HepG2 (cell line): ENCODE measurements around the gene NOVA2. TPM values are rescaled to one million over a fixed set of nuclear protein-coding genes. Genes with fewer than 3 reads are reported as not detected.
A peak's percentile ranks its signal among the peaks of the same experiment; 100 is the strongest.

ENCODE experiments used
- AGO1 ChIP-seq: fragments of 200-400 bp; formaldehyde crosslinking; IDR thresholded peaks from 2 replicates; pipeline ENCODE4 v1.6.1; 2017; ENCODE audit warnings: mild to moderate bottlenecking, low read depth, low read length, moderate library complexity; ENCODE audit not compliant: poor library complexity, severe bottlenecking
- ATF6 ChIP-seq: sonication (generic); formaldehyde crosslinking; conservative IDR thresholded peaks from 2 replicates; pipeline ENCODE4 v1.4.0; 2020; ENCODE audit warnings: missing genetic modification reagents
- CCAR2 ChIP-seq: fragments of 200-400 bp; formaldehyde crosslinking; optimal IDR thresholded peaks from 2 replicates; pipeline ENCODE3; 2018; ENCODE audit warnings: low read depth, mild to moderate bottlenecking, low read length, moderate library complexity
- E2F1 ChIP-seq: sonication (generic); formaldehyde crosslinking; IDR thresholded peaks from 2 replicates; pipeline ENCODE4 v1.5.0; 2020; ENCODE audit warnings: missing genetic modification reagents
- EZH2 ChIP-seq: conservative IDR thresholded peaks from 2 replicates; pipeline ENCODE4 v1.6.1; 2012; ENCODE audit warnings: mild to moderate bottlenecking, low read depth, low read length, moderate library complexity
- HMGA1 ChIP-seq: sonication (generic); formaldehyde crosslinking; conservative IDR thresholded peaks from 2 replicates; pipeline ENCODE4 v1.4.0; 2020; ENCODE audit warnings: missing genetic modification reagents
- HNF1A ChIP-seq, 2 experiments: sonication (generic) in 1 of 2; formaldehyde crosslinking in 1 of 2; IDR thresholded peaks; 2 replicates each; pipeline versions ENCODE4 v1.4.0 to v1.6.1; 2016 to 2020; ENCODE audit warnings: borderline replicate concordance in 1 of 2, low read depth in 1 of 2, mild to moderate bottlenecking in 1 of 2, missing genetic modification reagents in 1 of 2
- HOXA5 ChIP-seq: sonication (generic); formaldehyde crosslinking; IDR thresholded peaks from 2 replicates; pipeline ENCODE4 v1.4.0; 2020; ENCODE audit warnings: missing genetic modification reagents
- SALL2 ChIP-seq: sonication (generic); formaldehyde crosslinking; IDR thresholded peaks from 2 replicates; pipeline ENCODE4 v1.8.1; 2023; ENCODE audit warnings: mild to moderate bottlenecking, missing genetic modification reagents, inconsistent platforms
- TARDBP ChIP-seq: sonication (generic); formaldehyde crosslinking; IDR thresholded peaks from 2 replicates; pipeline ENCODE4 v1.8.0; 2022; ENCODE audit warnings: mild to moderate bottlenecking, missing genetic modification reagents
- TBX2 ChIP-seq: sonication (generic); formaldehyde crosslinking; IDR thresholded peaks from 2 replicates; pipeline ENCODE4 v1.5.0; 2020; ENCODE audit warnings: missing genetic modification reagents, mild to moderate bottlenecking, borderline replicate concordance
- ZMYM3 ChIP-seq: sonication (generic); formaldehyde crosslinking; IDR thresholded peaks from 2 replicates; pipeline ENCODE4 v1.5.1; 2020; ENCODE audit warnings: mild to moderate bottlenecking, missing genetic modification reagents
- ZNF557 ChIP-seq: sonication (generic); formaldehyde crosslinking; IDR thresholded peaks from 2 replicates; pipeline ENCODE4 v1.4.0; 2020; ENCODE audit warnings: missing genetic modification reagents
- ZNF562 ChIP-seq: sonication (generic); formaldehyde crosslinking; IDR thresholded peaks from 2 replicates; pipeline ENCODE4 v1.8.0; 2022; ENCODE audit warnings: missing genetic modification reagents, borderline replicate concordance
- polyA plus RNA-seq, 8 experiments: library from polyadenylated mRNA; depleted of rRNA in 3 of 8; stranded (reverse) in 7 of 8; unstranded in 1 of 8; fragments of >200 nt; fragmentation: Illumina TruSeq in 4 of 8; extraction: Trizol in 4 of 8; gene quantifications; 2 replicates each; pipeline versions ENCODE4 v1.2.1 to v1.2.3, GENCODE V29; 2011 to 2016; ENCODE audit warnings: low read depth in 4 of 8, missing spikeins in 1 of 8, mixed read lengths in 1 of 8; ENCODE audit not compliant: insufficient read depth in 1 of 8
- total RNA-seq, 5 experiments: library from RNA; depleted of rRNA; stranded (reverse); fragments of >200 nt; fragmentation: Illumina TruSeq; extraction: Trizol; gene quantifications; 2 replicates each; pipeline ENCODE4 v1.2.3, GENCODE V29; 2016; ENCODE audit warnings: low read depth in 1 of 5
- TF ChIP-seq, protein P1 (sequence below): fragments of 450-650 bp; IDR thresholded peaks from 2 replicates; pipeline ENCODE4 v1.6.1; 2017; ENCODE audit warnings: mild to moderate bottlenecking
- TF ChIP-seq, protein P2 (sequence below): IDR thresholded peaks from 2 replicates; pipeline ENCODE4 v1.6.1; 2016; ENCODE audit warnings: missing compliant biosample characterization, missing genetic modification reagents, borderline replicate concordance

Gene NOVA2
- total and polyA plus RNA-seq, 2 of the 13 experiments (the other 11 are each of a cell fraction or from before 2014, with no cell fraction given) = not detected

DNA sequence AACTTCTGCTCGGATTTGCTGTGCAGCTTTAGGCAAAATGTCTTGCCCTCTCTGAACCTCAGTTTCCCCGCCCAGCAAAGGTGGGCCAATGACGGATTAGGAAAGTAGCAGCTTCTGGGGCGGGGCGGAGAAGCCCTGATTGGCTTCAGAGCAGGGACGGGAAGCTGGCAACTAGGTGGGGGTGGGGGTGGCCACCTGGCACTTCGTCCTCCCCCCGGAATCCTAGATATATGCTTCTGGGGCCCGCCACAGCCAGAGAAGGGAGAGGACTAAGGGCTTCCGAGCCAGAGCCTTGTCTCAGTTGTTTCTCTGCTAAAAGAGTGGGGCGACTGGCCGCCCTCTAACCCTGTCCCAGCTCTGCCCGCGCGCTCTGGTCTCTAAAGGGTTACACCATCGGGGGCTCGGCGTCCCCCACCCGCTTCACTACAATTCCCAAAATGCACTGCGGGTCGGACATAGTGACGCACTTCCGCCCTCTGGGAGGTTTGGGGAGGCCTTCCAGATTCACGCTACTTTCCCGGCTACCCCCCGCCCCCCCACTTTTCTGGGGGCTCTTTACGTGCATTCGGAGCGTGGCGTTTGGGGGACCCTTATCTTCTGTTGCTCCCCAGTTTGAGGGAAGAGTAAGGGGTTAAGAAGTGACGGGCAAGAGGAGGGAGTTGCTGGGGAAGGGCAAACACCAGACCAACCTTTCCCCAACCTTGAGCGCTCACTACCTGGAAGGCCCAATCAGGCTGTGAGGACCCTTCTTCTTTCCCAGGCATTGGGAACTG lies 87.1 kb downstream of the NOVA2 start (continued):
- TF ChIP-seq HNF1A (IDR thresholded peaks at IDR 0.05; ENCODE audit: low read depth) (peak; percentile 61), HNF1A (CRISPR knock-in tag; IDR thresholded peaks at IDR 0.05; ENCODE audit: borderline replicate concordance) (peak; percentile 25; the same call in 1 of the 2 replicates), ATF6 (CRISPR knock-in tag) (no peak), SALL2 (CRISPR knock-in tag) (peak; percentile 81), AGO1 (peak; percentile 95), TARDBP (CRISPR knock-in tag) (peak; percentile 30; the same call in 1 of the 2 replicates), HMGA1 (CRISPR knock-in tag) (no peak), ZNF557 (CRISPR knock-in tag) (no peak), E2F1 (CRISPR knock-in tag) (no peak), EZH2 (no peak), HOXA5 (CRISPR knock-in tag) (no peak; the same call in 1 of the 2 replicates), TBX2 (CRISPR knock-in tag) (peak; percentile 50), ZMYM3 (CRISPR knock-in tag) (peak; percentile 98), ZNF562 (no peak), CCAR2 (no peak)
- TF ChIP-seq, protein P1, sequence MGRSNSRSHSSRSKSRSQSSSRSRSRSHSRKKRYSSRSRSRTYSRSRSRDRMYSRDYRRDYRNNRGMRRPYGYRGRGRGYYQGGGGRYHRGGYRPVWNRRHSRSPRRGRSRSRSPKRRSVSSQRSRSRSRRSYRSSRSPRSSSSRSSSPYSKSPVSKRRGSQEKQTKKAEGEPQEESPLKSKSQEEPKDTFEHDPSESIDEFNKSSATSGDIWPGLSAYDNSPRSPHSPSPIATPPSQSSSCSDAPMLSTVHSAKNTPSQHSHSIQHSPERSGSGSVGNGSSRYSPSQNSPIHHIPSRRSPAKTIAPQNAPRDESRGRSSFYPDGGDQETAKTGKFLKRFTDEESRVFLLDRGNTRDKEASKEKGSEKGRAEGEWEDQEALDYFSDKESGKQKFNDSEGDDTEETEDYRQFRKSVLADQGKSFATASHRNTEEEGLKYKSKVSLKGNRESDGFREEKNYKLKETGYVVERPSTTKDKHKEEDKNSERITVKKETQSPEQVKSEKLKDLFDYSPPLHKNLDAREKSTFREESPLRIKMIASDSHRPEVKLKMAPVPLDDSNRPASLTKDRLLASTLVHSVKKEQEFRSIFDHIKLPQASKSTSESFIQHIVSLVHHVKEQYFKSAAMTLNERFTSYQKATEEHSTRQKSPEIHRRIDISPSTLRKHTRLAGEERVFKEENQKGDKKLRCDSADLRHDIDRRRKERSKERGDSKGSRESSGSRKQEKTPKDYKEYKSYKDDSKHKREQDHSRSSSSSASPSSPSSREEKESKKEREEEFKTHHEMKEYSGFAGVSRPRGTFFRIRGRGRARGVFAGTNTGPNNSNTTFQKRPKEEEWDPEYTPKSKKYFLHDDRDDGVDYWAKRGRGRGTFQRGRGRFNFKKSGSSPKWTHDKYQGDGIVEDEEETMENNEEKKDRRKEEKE = no peak
- TF ChIP-seq, protein P2, sequence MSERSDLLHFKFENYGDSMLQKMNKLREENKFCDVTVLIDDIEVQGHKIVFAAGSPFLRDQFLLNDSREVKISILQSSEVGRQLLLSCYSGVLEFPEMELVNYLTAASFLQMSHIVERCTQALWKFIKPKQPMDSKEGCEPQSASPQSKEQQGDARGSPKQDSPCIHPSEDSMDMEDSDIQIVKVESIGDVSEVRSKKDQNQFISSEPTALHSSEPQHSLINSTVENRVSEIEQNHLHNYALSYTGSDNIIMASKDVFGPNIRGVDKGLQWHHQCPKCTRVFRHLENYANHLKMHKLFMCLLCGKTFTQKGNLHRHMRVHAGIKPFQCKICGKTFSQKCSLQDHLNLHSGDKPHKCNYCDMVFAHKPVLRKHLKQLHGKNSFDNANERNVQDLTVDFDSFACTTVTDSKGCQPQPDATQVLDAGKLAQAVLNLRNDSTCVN (CRISPR knock-in tag) = 0 out of 2 replicates have a peak, but pooled peaks have one; percentile 48
